Body of pancreas (tissue), 4 donors: ENCODE measurements around the gene SHISAL1. TPM values are rescaled to one million over a fixed set of nuclear protein-coding genes. Genes with fewer than 3 reads are reported as not detected.

ENCODE experiments used
- ATAC-seq: fragments of 150-250 bp; one replicate; pipeline ENCODE4 v1.9.1; 2016
- DNase-seq, 4 donors: peaks; one replicate each; pipeline ENCODE4 v3.0.0-alpha.2; 2019
- H3K27ac ChIP-seq, 4 donors: fragments of 200-600 bp; sonication (generic); 1 replicate in 3 of 4; 2 replicates in 1 of 4; pipeline versions ENCODE4 v1.5.1 to v1.6.1; 2016 to 2019; ENCODE audit warnings: mild to moderate bottlenecking in 1 of 4, mixed read lengths in 1 of 4, moderate library complexity in 1 of 4
- H3K27me3 ChIP-seq, 2 donors: fragments of 200-600 bp; sonication (generic); one replicate each; pipeline ENCODE4 v1.6.0; 2016; ENCODE audit warnings: mild to moderate bottlenecking in 1 of 2
- H3K36me3 ChIP-seq, 2 donors: fragments of 200-600 bp; sonication (generic); replicated peaks in 1 of 2; 2 replicates each; pipeline ENCODE4 v1.5.1; 2016; ENCODE audit warnings: low read depth in 2 of 2; ENCODE audit not compliant: insufficient read depth in 1 of 2
- H3K4me1 ChIP-seq: fragments of 200-600 bp; sonication (generic); one replicate; pipeline ENCODE4 v1.6.0; 2016
- H3K4me3 ChIP-seq, 2 donors: fragments of 200-600 bp; sonication (generic); 1 replicate in 1 of 2; 2 replicates in 1 of 2; pipeline ENCODE4 v1.5.1; 2016 to 2019
- H3K9me3 ChIP-seq, 3 donors: fragments of 200-600 bp; sonication (generic); 1 replicate in 2 of 3; 2 replicates in 1 of 3; pipeline ENCODE4 v1.5.1; 2016
- CTCF ChIP-seq, 7 experiments: fragments of 450-650 bp in 4 of 7; fragments of 200-600 bp in 3 of 7; sonication (generic) in 3 of 7; IDR thresholded peaks; one replicate each; pipeline ENCODE4 v1.5.1; 2016 to 2019; ENCODE audit warnings: antibody characterized with exemption in 7 of 7
- POLR2A ChIP-seq, 3 donors: fragments of 450-650 bp; IDR thresholded peaks; one replicate each; pipeline ENCODE4 v1.6.1; 2016; ENCODE audit warnings: antibody characterized with exemption in 3 of 3, mild to moderate bottlenecking in 2 of 3
- WGBS, 2 donors: methylation state at CpG; one replicate each; pipeline ENCODE4 v1.1.5; 2017; 5-methylcytosine and 5-hydroxymethylcytosine counted together
- intact Hi-C: fragments of 100-400 bp; cut with DNase I; formaldehyde crosslinking; loops from one replicate; pipeline ENCODE4 v1.15.1; 2023
- total RNA-seq, 2 donors: library from RNA; depleted of rRNA; stranded (reverse); fragments of >200 nt; gene quantifications; one replicate each; pipeline ENCODE4 v1.1.0, GENCODE V29; 2016

SHISAL1 gene
- total RNA-seq: 1 to 10 TPM in 1 of 2 donors, under 1 TPM in 1; 0.78 to 1.6 TPM

GRCh38 chr22:44312766-44313165 is at the start of gene SHISAL1:
Gene SHISAL1, minus strand, starts transcription at chr22:44312951. Its CDS starts 12,006 bp downstream, at chr22:44300945.
- H3K27me3 ChIP-seq: no peaks in the 10 kb centered on the region
- no peak for TF ChIP-seq CTCF (IDR thresholded peaks at IDR 0.05)
- no peak for TF ChIP-seq POLR2A (IDR thresholded peaks at IDR 0.05)
- DNase-seq: no peak
- no peaks in the 10 kb centered on the region for H3K36me3 ChIP-seq
- H3K4me1 ChIP-seq: no peaks in the 10 kb centered on the region
- intact Hi-C loops: no loop called here
- no peak for ATAC-seq
- H3K27ac ChIP-seq: no peak within 1 kb of the TSS
- no peak within 1 kb of the TSS for H3K4me3 ChIP-seq
- no peaks in the 10 kb centered on the region for H3K9me3 ChIP-seq
- WGBS, 2 donors: 84 to 85% methylated on average over 9 to 10 of the region's 12 CpGs

DNA sequence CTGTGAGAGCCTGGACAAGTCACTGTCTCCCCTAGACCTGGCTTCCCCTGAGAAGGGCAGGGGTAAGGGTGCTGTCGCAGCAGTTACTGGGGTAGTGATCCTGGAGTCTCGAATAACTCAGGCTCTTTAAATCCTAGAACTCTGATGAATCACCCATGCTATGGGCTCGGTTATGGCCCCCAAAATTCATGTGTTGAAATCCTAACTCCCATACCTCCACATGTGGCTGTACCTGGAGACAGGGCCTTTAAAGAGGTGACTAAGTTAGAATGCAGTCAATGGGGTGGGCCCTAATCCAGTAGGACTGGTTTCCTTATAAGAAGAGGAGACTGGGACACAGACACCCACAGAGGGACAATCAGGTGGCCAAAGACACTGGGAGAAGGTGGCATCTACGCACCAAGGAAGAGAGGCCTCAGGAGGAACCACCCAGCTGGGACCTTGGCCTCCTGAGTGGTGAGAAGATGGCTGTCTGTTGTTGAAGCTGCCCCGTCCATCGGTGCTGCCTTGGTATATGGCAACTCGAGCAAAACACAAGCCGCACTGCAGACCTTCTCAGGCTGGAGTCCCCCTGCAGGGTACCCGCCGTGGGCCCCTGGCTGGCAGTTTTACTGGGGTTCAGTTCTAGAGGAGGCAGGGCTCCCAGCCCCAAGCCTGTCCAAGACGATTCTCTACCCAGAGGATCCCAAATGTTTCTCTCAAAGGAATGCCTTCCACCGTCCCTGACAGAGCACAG is 48.8 kb upstream of the SHISAL1 start:
- no peak for TF ChIP-seq POLR2A (IDR thresholded peaks at IDR 0.05)
- no peak for TF ChIP-seq CTCF (IDR thresholded peaks at IDR 0.05)
- Histone ChIP-seq H3K4me3 (no peak overlapping the region), H3K4me1 (no peaks in the 10 kb centered on the region), H3K27me3 (no peaks in the 10 kb centered on the region), H3K27ac (no peak overlapping the region), H3K9me3 (no peaks in the 10 kb centered on the region), H3K36me3 (no peaks in the 10 kb centered on the region)
- ATAC-seq (no peak), DNase-seq (no peak)
- 82 to 84% methylated on average over 5 to 12 of the region's 12 CpGs for WGBS, 2 donors
- intact Hi-C loops: no loop called here

- 75 to 78% methylated on average over 21 to 24 of the region's 25 CpGs for WGBS, 2 donors
- ATAC-seq: no peak
- H3K4me1 ChIP-seq: no peaks in the 10 kb centered on the region
Measured at GRCh38 chr22:44360668-44361381, 48.1 kb upstream of the SHISAL1 start.

GRCh38 chr22:44360306-44360667 is 47.5 kb upstream of the SHISAL1 start:
- Histone ChIP-seq H3K36me3 (no peaks in the 10 kb centered on the region), H3K9me3 (no peaks in the 10 kb centered on the region), H3K27ac (no peak overlapping the region), H3K27me3 (no peaks in the 10 kb centered on the region), H3K4me1 (no peaks in the 10 kb centered on the region), H3K4me3 (no peak overlapping the region)
- intact Hi-C loops: no loop called here
- DNase-seq (no peak), ATAC-seq (no peak)
- TF ChIP-seq POLR2A (IDR thresholded peaks at IDR 0.05) (no peak), CTCF (IDR thresholded peaks at IDR 0.05) (no peak)
- WGBS, 2 donors: 63 to 75% methylated on average over 11 to 12 of the region's 12 CpGs

More at GRCh38 chr22:44360668-44361381, 48.1 kb upstream of the SHISAL1 start:
- intact Hi-C loops: no loop called here
- Histone ChIP-seq H3K4me3 (no peak overlapping the region), H3K27me3 (no peaks in the 10 kb centered on the region), H3K9me3 (no peaks in the 10 kb centered on the region), H3K27ac (no peak overlapping the region), H3K36me3 (no peaks in the 10 kb centered on the region)
- TF ChIP-seq POLR2A (IDR thresholded peaks at IDR 0.05) (no peak), CTCF (IDR thresholded peaks at IDR 0.05) (no peak)
- DNase-seq: no peak
